Testis (tissue), 3 donors: ENCODE measurements around the gene PDCD11. TPM values are rescaled to one million over a fixed set of nuclear protein-coding genes. Genes with fewer than 3 reads are reported as not detected.

ENCODE experiments used
- DNase-seq: peaks from one replicate; pipeline ENCODE4 v3.0.0-alpha.2; 2019
- H3K27ac ChIP-seq, 2 donors: fragments of 200-600 bp; sonication (generic); one replicate each; pipeline ENCODE4 v1.5.1; 2019
- H3K27me3 ChIP-seq: fragments of 200-600 bp; sonication (generic); one replicate; pipeline ENCODE4 v1.5.1; 2019
- H3K36me3 ChIP-seq: fragments of 200-600 bp; sonication (generic); one replicate; pipeline ENCODE4 v1.5.1; 2017; ENCODE audit warnings: low read depth; ENCODE audit errors: missing control alignments
- H3K4me1 ChIP-seq: fragments of 200-600 bp; sonication (generic); one replicate; pipeline ENCODE4 v1.5.1; 2019
- H3K4me3 ChIP-seq, 2 donors: fragments of 200-600 bp; sonication (generic); one replicate each; pipeline ENCODE4 v1.5.1; 2017 to 2019
- H3K9me3 ChIP-seq: fragments of 200-600 bp; sonication (generic); one replicate; pipeline ENCODE4 v1.5.1; 2017
- POLR2A ChIP-seq: fragments of 450-650 bp; IDR thresholded peaks from one replicate; pipeline ENCODE4 v1.6.1; 2017; ENCODE audit warnings: antibody characterized with exemption, mild to moderate bottlenecking, moderate library complexity
- WGBS, 2 donors: methylation state at CpG; one replicate each; pipeline ENCODE4 v1.1.5; 2018; 5-methylcytosine and 5-hydroxymethylcytosine counted together
- intact Hi-C: fragments of 100-400 bp; cut with DNase I; formaldehyde crosslinking; loops from one replicate; pipeline ENCODE4 v1.15.1; 2023; ENCODE audit warnings: low total_unique reads
- polyA plus RNA-seq: library from polyadenylated mRNA; stranded (reverse); fragments of 350-450 nt; fragmentation: Illumina TruSeq; extraction: RNeasy Lipid Tissue Mini Kit (QIAGEN cat#74804); gene quantifications from one replicate; pipeline ENCODE4 v1.2.3, GENCODE V29; 2014; ENCODE audit warnings: low read depth, low replicate concordance; ENCODE audit not compliant: insufficient read depth
- total RNA-seq, 2 donors: library from RNA; depleted of rRNA; stranded (reverse); fragments of >200 nt; gene quantifications; one replicate each; pipeline ENCODE4 v1.2.3, GENCODE V29; 2016
- TF ChIP-seq, protein P1 (sequence below), 3 experiments: fragments of 450-650 bp in 2 of 3; fragments of 200-600 bp in 1 of 3; sonication (generic) in 1 of 3; IDR thresholded peaks; one replicate each; pipeline ENCODE4 v1.5.1; 2016 to 2019; ENCODE audit warnings: antibody characterized with exemption in 3 of 3, mild to moderate bottlenecking in 2 of 3, moderate library complexity in 1 of 3

PDCD11 gene
- total and polyA plus RNA-seq, 3 donors from 2014 or later = 47.3 to 54.9 (median 50.7) TPM

- H3K9me3 ChIP-seq = no peaks in the 10 kb centered on the region
- 58 to 72% methylated on average over 9 to 12 of the region's 12 CpGs for WGBS, 2 donors
- no peak overlapping the region for H3K4me3 ChIP-seq
- no peaks in the 10 kb centered on the region for H3K27me3 ChIP-seq
- no peaks in the 10 kb centered on the region for H3K36me3 ChIP-seq
- intact Hi-C loops = no loop called here
- no peak for TF ChIP-seq POLR2A
- TF ChIP-seq, protein P1, sequence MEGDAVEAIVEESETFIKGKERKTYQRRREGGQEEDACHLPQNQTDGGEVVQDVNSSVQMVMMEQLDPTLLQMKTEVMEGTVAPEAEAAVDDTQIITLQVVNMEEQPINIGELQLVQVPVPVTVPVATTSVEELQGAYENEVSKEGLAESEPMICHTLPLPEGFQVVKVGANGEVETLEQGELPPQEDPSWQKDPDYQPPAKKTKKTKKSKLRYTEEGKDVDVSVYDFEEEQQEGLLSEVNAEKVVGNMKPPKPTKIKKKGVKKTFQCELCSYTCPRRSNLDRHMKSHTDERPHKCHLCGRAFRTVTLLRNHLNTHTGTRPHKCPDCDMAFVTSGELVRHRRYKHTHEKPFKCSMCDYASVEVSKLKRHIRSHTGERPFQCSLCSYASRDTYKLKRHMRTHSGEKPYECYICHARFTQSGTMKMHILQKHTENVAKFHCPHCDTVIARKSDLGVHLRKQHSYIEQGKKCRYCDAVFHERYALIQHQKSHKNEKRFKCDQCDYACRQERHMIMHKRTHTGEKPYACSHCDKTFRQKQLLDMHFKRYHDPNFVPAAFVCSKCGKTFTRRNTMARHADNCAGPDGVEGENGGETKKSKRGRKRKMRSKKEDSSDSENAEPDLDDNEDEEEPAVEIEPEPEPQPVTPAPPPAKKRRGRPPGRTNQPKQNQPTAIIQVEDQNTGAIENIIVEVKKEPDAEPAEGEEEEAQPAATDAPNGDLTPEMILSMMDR (IDR thresholded peaks at IDR 0.05) = no peak
- peaks cover 62% of the 10 kb centered on the region for H3K4me1 ChIP-seq
- peak overlapping the region; percentile 84 to 90 for H3K27ac ChIP-seq
- no peak for DNase-seq
Measured at GRCh38 chr10:103450201-103450695, 53.8 kb downstream of the PDCD11 start.

DNA sequence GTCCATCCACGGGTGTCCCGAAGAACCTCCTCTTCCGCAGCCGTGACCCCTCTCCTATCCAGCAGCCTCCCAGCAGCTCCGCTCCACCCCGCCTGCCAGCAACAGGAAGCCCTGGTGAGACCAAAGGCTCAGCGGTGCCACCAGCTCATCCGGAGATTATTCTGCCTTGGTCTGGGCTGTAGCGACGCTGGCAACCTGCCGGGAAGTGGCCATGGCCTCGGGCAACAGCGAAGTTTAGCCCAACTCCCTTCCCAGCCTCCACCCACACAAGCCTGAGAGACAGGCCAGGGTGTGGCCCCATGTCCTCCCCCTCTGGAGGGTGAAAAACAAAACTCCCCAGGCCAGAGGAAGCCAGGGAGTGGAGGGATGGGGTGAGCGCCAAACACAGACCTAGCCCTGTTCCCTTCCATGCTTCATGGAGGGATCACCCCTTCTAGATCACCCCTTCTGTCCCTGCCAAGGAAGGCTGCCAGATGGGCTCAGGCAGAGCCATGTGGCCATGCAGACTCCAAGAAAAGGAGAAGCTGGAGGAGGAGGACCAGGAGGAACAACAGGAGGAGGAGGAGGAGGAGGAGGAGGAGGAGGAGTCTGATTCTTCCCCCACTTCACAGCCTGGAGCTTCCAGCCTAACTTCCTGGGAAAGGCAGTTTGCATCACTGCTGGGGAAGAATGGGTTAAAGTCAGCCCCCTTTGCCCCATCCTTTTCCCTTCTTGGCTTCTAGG is 54.8 kb downstream of the PDCD11 start:
- H3K9me3 ChIP-seq = no peaks in the 10 kb centered on the region
- peak; percentile 81 for DNase-seq
- H3K36me3 ChIP-seq = no peaks in the 10 kb centered on the region
- intact Hi-C loops = no loop called here
- H3K27ac ChIP-seq = peak overlapping the region; percentile 84 to 90
- peaks cover 52% of the 10 kb centered on the region for H3K4me1 ChIP-seq
- TF ChIP-seq, protein P1 (IDR thresholded peaks at IDR 0.05) = no peak
- no peak for TF ChIP-seq POLR2A
- H3K27me3 ChIP-seq = no peaks in the 10 kb centered on the region
- 34 to 52% methylated on average over 13 to 14 of the region's 14 CpGs for WGBS, 2 donors
- peak overlapping the region; percentile 66 to 80 for H3K4me3 ChIP-seq

DNA sequence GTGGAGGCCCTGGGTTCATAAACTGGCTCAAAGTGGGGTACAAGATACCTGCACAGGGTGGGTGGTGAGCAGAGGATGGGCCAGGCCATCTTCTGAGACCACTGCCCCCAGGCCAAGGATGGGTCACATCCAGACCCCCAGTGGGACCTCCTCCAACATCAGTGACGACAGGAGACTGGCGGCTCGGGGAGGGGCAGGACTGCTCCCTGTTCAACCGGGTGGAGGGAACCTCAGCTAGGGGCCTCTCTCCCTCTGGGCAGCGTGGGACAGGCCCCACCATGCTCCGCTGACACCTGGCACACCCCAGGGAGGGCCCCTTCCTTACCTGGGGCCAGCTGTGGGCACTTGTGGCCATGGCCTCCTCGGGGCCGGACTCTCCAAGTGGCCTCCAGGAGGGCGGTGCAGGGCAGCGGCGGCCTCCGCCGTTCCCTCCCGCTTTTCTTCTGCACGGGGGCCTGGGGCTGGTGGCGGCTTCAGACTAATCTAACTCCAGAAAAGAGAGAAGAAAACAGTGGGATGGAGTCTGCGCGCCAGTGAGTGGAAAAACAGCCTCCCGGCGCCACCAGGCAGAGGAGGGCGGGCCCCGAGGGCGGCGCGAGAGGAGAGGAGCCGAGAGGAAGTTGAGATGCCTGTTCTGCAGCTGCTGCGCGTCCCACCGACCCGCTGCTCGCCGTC is 55.5 kb downstream of the PDCD11 start, which contains the start of gene CALHM2:
TSS of gene CALHM2 (minus strand) at position 540 of the 675 bp plus-strand sequence. CDS start 2,429 bp downstream, outside the sequence.
- Histone ChIP-seq H3K4me1 (peaks cover 44% of the 10 kb centered on the region), H3K9me3 (no peaks in the 10 kb centered on the region)
- TF ChIP-seq POLR2A = no peak
- TF ChIP-seq, protein P1 (IDR thresholded peaks at IDR 0.05) = no peak

DNA sequence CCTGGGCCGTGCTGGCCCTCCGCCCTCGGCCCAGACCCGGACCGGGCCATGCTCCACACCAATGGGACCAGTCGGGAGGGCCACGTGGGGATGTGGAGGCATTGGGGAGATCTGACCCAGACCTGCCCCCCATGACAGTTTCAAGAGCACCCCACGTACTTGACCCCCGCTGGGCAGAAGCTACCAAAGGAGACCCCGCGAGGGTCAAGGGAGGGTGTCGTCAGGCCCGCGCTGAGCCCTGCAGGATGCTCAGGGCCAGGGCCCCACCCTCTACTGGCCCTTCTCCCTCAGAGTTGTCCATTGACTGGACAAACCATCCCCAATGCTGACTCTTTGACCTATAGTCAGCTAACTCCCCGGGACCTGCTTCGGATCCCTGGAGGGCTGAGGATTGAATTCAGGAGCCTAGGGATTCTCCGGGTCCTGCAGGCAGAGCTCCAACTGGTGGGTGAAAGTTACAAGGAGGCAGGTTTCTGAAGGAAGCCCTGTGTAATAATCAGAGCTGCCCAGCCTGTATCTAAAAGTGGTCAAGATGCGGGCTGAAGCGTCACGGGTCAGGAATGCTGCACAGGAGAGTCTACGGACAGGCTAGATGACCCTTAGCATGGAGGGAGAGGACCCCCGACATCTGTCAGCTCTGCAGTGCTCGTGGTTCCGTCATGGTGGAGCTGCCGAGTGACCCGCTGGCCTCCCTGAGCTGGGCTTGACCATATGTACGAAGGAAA is 56.2 kb downstream of the PDCD11 start:
- H3K27ac ChIP-seq = peak overlapping the region; percentile 84 to 90
- TF ChIP-seq, protein P1 (IDR thresholded peaks at IDR 0.05) = no peak
- no peak for TF ChIP-seq POLR2A
- peaks cover 37% of the 10 kb centered on the region for H3K4me1 ChIP-seq
- no peaks in the 10 kb centered on the region for H3K27me3 ChIP-seq
- H3K9me3 ChIP-seq = no peaks in the 10 kb centered on the region
- peak overlapping the region; percentile 66 to 80 for H3K4me3 ChIP-seq
- no peaks in the 10 kb centered on the region for H3K36me3 ChIP-seq
- 19 to 20% methylated on average over 19 to 22 of the region's 27 CpGs for WGBS, 2 donors
- intact Hi-C loops = no loop called here
- DNase-seq = no peak

More for the DNA sequence above, 55.5 kb downstream of the PDCD11 start, which contains the start of gene CALHM2:
- no peaks in the 10 kb centered on the region for H3K27me3 ChIP-seq
- H3K36me3 ChIP-seq = no peaks in the 10 kb centered on the region
- peak; percentile 79 for DNase-seq
- whole genome bisulfite sequencing, 2 donors = 0 to 1% methylated on average over 17 to 29 of the region's 32 CpGs
- intact Hi-C loops = no loop called here
- peak within 1 kb of the TSS; percentile 66 to 80 for H3K4me3 ChIP-seq
- H3K27ac ChIP-seq = peak within 1 kb of the TSS; percentile 84 to 90
